Measurements from ENCODE around the gene KREMEN1.

The KREMEN1 gene

GRCh38 chr22:29050457-29050856, 22.4 kb upstream of the KREMEN1 start:
- H3K27ac ChIP-seq = no peak overlapping the region
- TF ChIP-seq CTCF (conservative IDR thresholded peaks at IDR 0.05) = no peak

GRCh38 chr22:29053048-29053702, 19.7 kb upstream of the KREMEN1 start:
- TF ChIP-seq CTCF (conservative IDR thresholded peaks at IDR 0.05) = no peak

DNA sequence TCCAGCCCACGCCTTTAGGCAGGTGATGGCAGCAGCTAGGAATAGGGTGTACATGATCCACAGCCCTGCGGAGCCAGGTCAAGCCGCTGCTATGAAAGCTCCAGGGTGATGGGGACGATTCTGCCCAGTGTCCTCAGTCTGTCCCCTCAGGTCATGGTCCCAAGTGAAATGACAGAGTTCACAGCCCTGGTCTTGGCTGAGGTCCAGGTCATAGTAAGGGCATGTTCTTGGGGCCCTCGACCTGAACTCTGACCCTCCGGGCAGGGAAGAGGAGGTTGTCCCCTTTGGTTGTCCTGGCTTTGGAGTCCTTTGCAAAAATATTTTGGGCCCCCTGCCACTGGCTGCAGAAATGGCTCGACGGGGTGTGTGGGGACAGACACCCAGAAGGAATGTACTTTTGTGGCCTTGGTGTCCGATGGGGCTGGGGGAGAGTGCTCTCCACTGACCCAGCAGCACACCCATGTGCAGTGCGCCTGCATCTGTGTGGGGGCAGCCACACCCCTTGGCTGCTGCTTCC, 18.5 kb upstream of the KREMEN1 start:
- no peak for TF ChIP-seq CTCF (conservative IDR thresholded peaks at IDR 0.05)

More at GRCh38 chr22:29053048-29053702, 19.7 kb upstream of the KREMEN1 start:
- no peak overlapping the region for H3K27ac ChIP-seq

DNA sequence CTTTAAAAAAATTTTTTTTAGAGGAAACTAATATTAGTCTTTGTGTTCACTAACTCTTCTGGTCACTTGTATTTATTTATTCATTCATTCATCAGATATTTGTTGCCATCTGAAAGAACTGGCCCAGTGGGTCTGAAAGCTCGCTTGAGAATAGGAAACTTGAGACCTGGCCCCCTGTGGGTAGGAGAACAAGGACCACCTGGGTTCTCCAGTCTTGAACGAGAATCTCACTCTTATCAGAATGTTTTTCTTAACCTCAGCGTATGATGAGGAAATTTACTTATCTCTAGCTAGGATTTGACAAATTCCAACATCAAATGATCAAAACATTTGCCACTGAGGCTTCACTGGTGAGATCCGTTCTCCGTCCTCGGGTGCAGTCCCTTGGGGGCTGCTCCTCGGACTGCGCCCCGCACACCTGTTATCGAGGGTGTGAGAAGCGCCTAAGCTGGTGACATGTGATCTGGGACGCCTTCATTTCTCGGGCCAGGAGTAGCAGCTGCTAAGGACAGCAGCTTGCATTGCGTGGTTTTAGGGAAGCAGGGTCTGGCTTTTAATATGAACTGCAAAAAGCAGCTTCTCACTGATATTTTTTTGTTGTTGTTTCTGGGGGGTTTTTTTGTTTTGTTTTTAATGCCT, 17.5 kb upstream of the KREMEN1 start:
- H3K27ac ChIP-seq = no peak overlapping the region
- no peak for TF ChIP-seq CTCF (conservative IDR thresholded peaks at IDR 0.05)

More for the DNA sequence above, 18.5 kb upstream of the KREMEN1 start:
- no peak overlapping the region for H3K27ac ChIP-seq

- TF ChIP-seq CTCF (conservative IDR thresholded peaks at IDR 0.05) = no peak
Observed at GRCh38 chr22:29056472-29056871, 16.4 kb upstream of the KREMEN1 start.

DNA sequence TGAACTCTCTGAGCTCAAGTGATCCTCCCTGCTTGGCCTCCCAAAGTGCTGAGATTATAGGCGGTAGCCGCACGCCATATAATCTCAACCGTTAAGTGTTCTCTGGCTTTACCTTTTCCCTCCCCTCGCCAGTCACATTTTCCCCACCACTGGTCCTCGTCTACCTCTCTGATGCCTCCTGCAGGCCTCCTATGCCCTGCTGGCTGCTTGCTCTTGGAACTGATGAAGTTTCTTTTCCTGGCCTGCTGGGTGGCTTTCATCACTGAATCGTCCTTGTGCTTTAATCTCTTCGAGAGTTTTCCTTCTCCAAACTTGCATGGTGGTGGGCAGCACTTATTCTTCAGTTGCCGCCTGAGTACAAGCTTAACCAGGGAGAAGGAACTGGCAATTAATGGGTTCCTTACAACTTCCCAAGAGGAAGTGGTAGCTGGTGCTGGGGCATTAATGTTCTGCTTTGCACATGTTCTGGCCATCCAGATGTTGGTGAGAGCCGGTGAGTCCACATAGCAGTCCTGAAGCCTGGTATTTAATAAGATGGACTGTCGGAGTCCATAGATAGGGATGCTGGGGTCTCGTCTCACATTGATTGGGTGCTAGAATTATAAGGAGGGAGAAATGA, 12.5 kb upstream of the KREMEN1 start:
- no peak overlapping the region for H3K27ac ChIP-seq
- TF ChIP-seq CTCF (conservative IDR thresholded peaks at IDR 0.05) = no peak

More at GRCh38 chr22:29056472-29056871, 16.4 kb upstream of the KREMEN1 start:
- H3K27ac ChIP-seq = no peak overlapping the region

- no peak overlapping the region for H3K27ac ChIP-seq
- TF ChIP-seq CTCF (conservative IDR thresholded peaks at IDR 0.05) = no peak
Observed at GRCh38 chr22:29060931-29061330, 11.9 kb upstream of the KREMEN1 start.

Data from VCaP (cell line).